GM23338 (cell line): ENCODE data around the gene SHB. TPM values are rescaled to one million over a fixed set of nuclear protein-coding genes. Genes with fewer than 3 reads are reported as not detected.

ENCODE experiments used
- ATAC-seq: fragments of 200-7000 bp; cut with Tn5 transposase; 3 replicates; pipeline ENCODE4 v1.9.1; 2020
- DNase-seq: peaks from one replicate; pipeline ENCODE4 v3.0.0-alpha.2; 2015; ENCODE audit warnings: low spot score
- H2AFZ ChIP-seq: fragments of 200-600 bp; sonication (generic); 2 replicates; pipeline ENCODE4 v1.8.0; 2016; ENCODE audit warnings: antibody characterized with exemption, mild to moderate bottlenecking, moderate library complexity
- H3F3A ChIP-seq: fragments of 200-600 bp; sonication (generic); replicated peaks from 2 replicates; pipeline ENCODE4 v1.8.0; 2017; ENCODE audit warnings: antibody characterized with exemption, mixed run types, low read depth
- H3K27ac ChIP-seq: fragments of 200-600 bp; sonication (generic); 2 replicates; pipeline ENCODE4 v1.6.1; 2016; ENCODE audit warnings: low read depth
- H3K27me3 ChIP-seq: fragments of 200-600 bp; sonication (generic); 2 replicates; pipeline ENCODE4 v1.8.0; 2016; ENCODE audit warnings: mild to moderate bottlenecking, mixed run types, moderate library complexity; ENCODE audit not compliant: insufficient read depth
- H3K36me3 ChIP-seq: fragments of 200-600 bp; sonication (generic); 2 replicates; pipeline ENCODE4 v1.8.0; 2016; ENCODE audit warnings: mild to moderate bottlenecking; ENCODE audit not compliant: insufficient read depth
- H3K4me1 ChIP-seq: fragments of 200-600 bp; sonication (generic); 2 replicates; pipeline ENCODE4 v1.8.0; 2016; ENCODE audit warnings: mild to moderate bottlenecking, moderate library complexity; ENCODE audit not compliant: insufficient read depth
- H3K4me2 ChIP-seq: fragments of 200-600 bp; sonication (generic); 2 replicates; pipeline ENCODE4 v1.7.1; 2017; ENCODE audit warnings: mixed run types
- H3K4me3 ChIP-seq: fragments of 200-600 bp; sonication (generic); 2 replicates; pipeline ENCODE4 v1.6.1; 2016; ENCODE audit warnings: mixed run types
- H3K79me2 ChIP-seq: fragments of 200-600 bp; sonication (generic); replicated peaks from 2 replicates; pipeline ENCODE4 v1.8.0; 2017; ENCODE audit warnings: mild to moderate bottlenecking; ENCODE audit not compliant: insufficient read depth
- H3K9me2 ChIP-seq: fragments of 200-600 bp; sonication (generic); 2 replicates; pipeline ENCODE4 v1.8.0; 2017; ENCODE audit not compliant: insufficient read depth
- H4K20me1 ChIP-seq: fragments of 200-600 bp; sonication (generic); replicated peaks from 2 replicates; pipeline ENCODE4 v1.8.0; 2017; ENCODE audit warnings: mild to moderate bottlenecking; ENCODE audit not compliant: insufficient read depth
- H3K27ac Mint-ChIP-seq: 2 replicates; pipeline ENCODE4 v1.8.0; 2020; ENCODE audit warnings: inconsistent platforms, mild to moderate bottlenecking, moderate library complexity, mixed read lengths
- H3K27me3 Mint-ChIP-seq: 3 replicates; pipeline ENCODE4 v1.8.0; 2022; ENCODE audit warnings: low read depth, mild to moderate bottlenecking, moderate library complexity, mixed read lengths, inconsistent platforms; ENCODE audit not compliant: insufficient read depth, poor library complexity
- H3K36me3 Mint-ChIP-seq: 3 replicates; pipeline ENCODE4 v1.8.0; 2021; ENCODE audit warnings: low read depth, mild to moderate bottlenecking, inconsistent platforms, moderate library complexity, mixed read lengths
- H3K4me1 Mint-ChIP-seq: 3 replicates; pipeline ENCODE4 v1.8.0; 2020; ENCODE audit warnings: mild to moderate bottlenecking, inconsistent platforms, mixed read lengths
- H3K4me3 Mint-ChIP-seq: 3 replicates; pipeline ENCODE4 v1.8.0; 2021; ENCODE audit warnings: moderate library complexity, mild to moderate bottlenecking, inconsistent platforms, mixed read lengths
- H3K9me3 Mint-ChIP-seq: 3 replicates; pipeline ENCODE4 v1.8.0; 2020; ENCODE audit warnings: moderate library complexity, mild to moderate bottlenecking, inconsistent platforms, mixed read lengths
- CTCF ChIP-seq, 2 experiments: fragments of 200-600 bp in 1 of 2; sonication (generic) in 1 of 2; conservative IDR thresholded peaks; 2 replicates each; pipeline versions ENCODE4 v1.5.1 to v1.6.1; 2016 to 2017; ENCODE audit warnings: antibody characterized with exemption in 2 of 2, low read depth in 2 of 2, mild to moderate bottlenecking in 2 of 2, moderate library complexity in 1 of 2
- REST ChIP-seq: IDR thresholded peaks from one replicate; pipeline ENCODE4 v1.6.1; 2018; ENCODE audit warnings: antibody characterized with exemption; ENCODE audit not compliant: unreplicated experiment
- STAT1 ChIP-seq: IDR thresholded peaks from one replicate; pipeline ENCODE4 v1.6.1; 2016; ENCODE audit warnings: antibody characterized with exemption; ENCODE audit not compliant: unreplicated experiment
- ZNF462 ChIP-seq: fragments of 250-450 bp; sonication (Bioruptor Pico); IDR thresholded peaks from 2 replicates; pipeline ENCODE4 v1.5.0; 2020; ENCODE audit warnings: mild to moderate bottlenecking, moderate library complexity
- polyA plus RNA-seq: library from polyadenylated mRNA; unstranded; fragments of >200 nt; fragmentation: Nextera tagmentation; extraction: Ambion mirVana; gene quantifications from 2 replicates; pipeline ENCODE4 v1.2.1, GENCODE V29; 2016
- total RNA-seq: library from RNA; depleted of rRNA; stranded (reverse); fragments of >200 nt; shearing (Covaris generic); gene quantifications from 2 replicates; pipeline ENCODE4 v1.2.3, GENCODE V29; 2014

The SHB gene
- total and polyA plus RNA-seq, 2 experiments from 2014 or later = 1.5 to 14.0 TPM

DNA sequence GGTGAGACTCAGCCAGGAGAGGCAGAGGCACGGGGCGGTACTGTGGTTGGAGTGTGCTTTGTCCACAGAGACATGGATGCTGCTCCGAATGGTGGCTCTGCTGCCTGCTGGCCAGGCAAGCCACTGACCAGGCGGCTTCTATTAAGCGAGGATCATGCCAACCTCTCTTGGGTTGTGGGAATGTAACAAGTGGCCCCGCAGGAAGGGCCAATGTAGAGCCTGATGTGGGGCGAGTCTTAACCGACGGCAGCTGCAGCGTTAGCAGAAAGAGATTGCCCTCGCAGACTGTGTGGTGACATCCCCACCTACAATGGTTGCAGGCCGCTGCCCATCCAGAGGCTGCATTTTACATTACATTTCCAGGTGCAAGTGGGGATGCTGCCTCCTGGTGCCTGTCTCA lies 118.5 kb downstream of the SHB start:
- no peaks in the 10 kb centered on the region; the same call in 2 of the 3 replicates for H3K4me1 Mint-ChIP-seq
- no peaks in the 10 kb centered on the region; the same call in 2 of the 3 replicates for H3K9me3 Mint-ChIP-seq
- no peaks in the 10 kb centered on the region for H3K4me1 ChIP-seq
- H3K27ac Mint-ChIP-seq = peak overlapping the region; percentile 58
- H2AFZ ChIP-seq = no peak overlapping the region
- H3K27me3 ChIP-seq = no peaks in the 10 kb centered on the region
- H3K36me3 Mint-ChIP-seq = peaks cover 32% of the 10 kb centered on the region
- H3K27ac ChIP-seq = no peak overlapping the region
- no peaks in the 10 kb centered on the region; the same call in 1 of the 2 replicates for H3K36me3 ChIP-seq
- TF ChIP-seq CTCF (conservative IDR thresholded peaks at IDR 0.05; ENCODE audit: low read depth in 2 of 2) = peak in 1 of 2 experiments; percentile 37; a peak in 2 of 4 replicates
- no peak for TF ChIP-seq STAT1
- no peak for TF ChIP-seq REST
- H3K27me3 Mint-ChIP-seq = peaks cover 9% of the 10 kb centered on the region
- H3K9me2 ChIP-seq = no peaks in the 10 kb centered on the region
- H3F3A ChIP-seq = no peaks in the 10 kb centered on the region
- H3K79me2 ChIP-seq = no peaks in the 10 kb centered on the region
- ATAC-seq (no peak), DNase-seq (peak; percentile 16)
- H4K20me1 ChIP-seq = no peaks in the 10 kb centered on the region
- no peak overlapping the region for H3K4me2 ChIP-seq
- H3K4me3 ChIP-seq = no peak overlapping the region
- H3K4me3 Mint-ChIP-seq = no peak overlapping the region

GRCh38 chr9:37949576-37949975 lies 119.5 kb downstream of the SHB start:
- H3K36me3 ChIP-seq = no peaks in the 10 kb centered on the region; the same call in 1 of the 2 replicates
- DNase-seq (no peak), ATAC-seq (no peak)
- no peaks in the 10 kb centered on the region for H3K9me2 ChIP-seq
- Mint-ChIP-seq H3K27ac (no peak overlapping the region), H3K27me3 (peaks cover 9% of the 10 kb centered on the region), H3K4me3 (no peak overlapping the region), H3K9me3 (no peaks in the 10 kb centered on the region; the same call in 2 of the 3 replicates), H3K36me3 (peaks cover 28% of the 10 kb centered on the region), H3K4me1 (peaks cover 10% of the 10 kb centered on the region)
- H3K27ac ChIP-seq = no peak overlapping the region
- H4K20me1 ChIP-seq = no peaks in the 10 kb centered on the region
- H3K4me1 ChIP-seq = peaks cover 9% of the 10 kb centered on the region
- H3K4me3 ChIP-seq = no peak overlapping the region
- no peak overlapping the region for H3K4me2 ChIP-seq
- no peaks in the 10 kb centered on the region for H3K27me3 ChIP-seq
- TF ChIP-seq ZNF462 (CRISPR knock-in tag) = no peak
- H2AFZ ChIP-seq = no peak overlapping the region
- H3K79me2 ChIP-seq = no peaks in the 10 kb centered on the region
- no peaks in the 10 kb centered on the region for H3F3A ChIP-seq
